CD4-positive, alpha-beta T cell treated with Interleukin-10 for 1 hour (primary cell): Measurements from ENCODE around the gene UTS2B.

Experiments
- DNase-seq: peaks from one replicate; pipeline ENCODE4 v3.0.0-alpha.2; 2020

UTS2B gene

GRCh38 chr3:191235331-191236314 is 94.7 kb downstream of the UTS2B start:
- DNase-seq: no peak

GRCh38 chr3:191234216-191234615 is 96.1 kb downstream of the UTS2B start:
- no peak for DNase-seq

- no peak for DNase-seq
Measured at GRCh38 chr3:191227541-191227940, 102.8 kb downstream of the UTS2B start.

GRCh38 chr3:191221638-191222037 is 108.7 kb downstream of the UTS2B start:
- DNase-seq: no peak

GRCh38 chr3:191220908-191221307 is 109.4 kb downstream of the UTS2B start:
- DNase-seq: no peak

GRCh38 chr3:191217301-191217700 is 113.0 kb downstream of the UTS2B start:
- no peak for DNase-seq
